Hematopoietic multipotent progenitor cell treated with erythropoietin and hydrocortisone succinate and interleukin-3 and kit ligand, for 8 days (in vitro differentiated cells): ENCODE results near the gene ANKRD17.

Experiments used
- DNase-seq: peaks from one replicate; pipeline ENCODE4 v3.0.0-alpha.2; 2015

The ANKRD17 gene

DNA sequence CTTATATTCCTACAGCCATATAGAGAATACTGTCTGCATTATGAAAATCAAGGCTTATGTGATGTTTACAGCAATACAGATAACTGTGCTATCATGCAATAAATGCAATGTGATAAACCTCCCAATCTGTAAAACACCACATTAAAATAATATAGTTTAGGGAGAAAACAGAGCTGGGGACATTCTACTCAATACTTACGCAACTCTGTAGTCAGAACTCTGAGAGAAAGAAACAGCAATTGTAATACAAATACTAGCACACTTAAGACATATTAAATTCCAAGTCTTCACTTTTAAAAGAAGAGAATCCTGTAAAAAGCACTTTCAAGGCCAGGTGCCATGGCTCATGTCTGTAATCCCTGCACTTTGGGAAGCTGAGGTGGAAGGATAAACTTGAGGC is 61.4 kb downstream of the ANKRD17 start:
- DNase-seq, result no peak

DNA sequence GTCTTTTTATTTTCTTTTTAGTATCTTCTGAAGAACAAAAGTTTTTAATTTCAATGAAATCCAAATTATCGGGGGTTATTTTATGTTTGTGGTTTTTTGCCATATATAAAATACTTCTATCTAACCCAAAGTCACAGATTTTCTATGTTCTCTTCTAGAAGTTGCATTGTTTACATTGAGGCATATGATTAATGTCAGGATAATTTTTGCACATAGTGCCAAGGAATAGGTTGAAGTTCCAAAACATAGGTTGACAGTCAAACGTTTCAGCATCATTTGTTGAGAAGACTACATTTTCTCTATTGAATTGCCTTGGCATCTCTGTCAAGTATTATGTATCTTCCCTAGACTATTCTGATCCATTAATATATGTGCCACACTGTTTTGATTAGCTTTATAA is 64.5 kb downstream of the ANKRD17 start:
- DNase-seq, result no peak

DNA sequence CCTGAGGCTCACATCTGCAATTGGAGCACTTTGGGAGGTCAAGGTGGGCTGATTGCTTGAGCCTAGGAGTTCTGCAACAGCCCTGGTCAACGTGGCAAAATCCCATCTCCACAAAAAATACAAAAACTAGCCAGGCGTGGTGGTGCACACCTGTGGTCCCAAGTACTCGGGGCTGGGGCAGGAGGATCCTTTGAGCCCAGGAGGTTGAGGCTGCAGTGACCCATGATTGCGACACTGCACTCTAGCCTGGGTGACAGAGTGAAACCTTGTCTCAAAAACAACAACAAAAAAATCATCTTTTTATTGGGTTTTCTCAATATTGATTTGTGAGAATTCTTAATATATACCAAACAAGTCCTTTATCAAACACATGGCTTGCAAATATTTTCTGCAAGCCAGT is 64.9 kb downstream of the ANKRD17 start:
- no peak for DNase-seq

DNA sequence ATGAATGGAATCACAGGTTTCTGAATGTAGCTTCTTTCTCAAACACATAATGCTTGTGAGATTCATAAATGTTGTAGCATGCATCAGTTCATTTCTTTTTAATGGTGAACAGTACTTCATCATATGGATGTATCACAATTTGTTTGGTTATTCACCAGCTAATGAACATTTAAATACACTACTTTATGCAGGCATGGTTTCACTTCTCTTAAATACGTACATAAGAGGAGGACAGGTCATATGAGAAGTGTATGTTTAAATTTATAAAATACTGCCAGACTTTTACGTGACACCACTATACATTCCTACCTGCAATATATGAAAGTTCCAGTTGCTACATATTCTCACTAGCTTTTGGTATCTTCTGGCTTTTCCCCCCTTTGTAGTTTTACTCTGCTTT is 65.4 kb downstream of the ANKRD17 start:
- DNase-seq, result no peak

DNA sequence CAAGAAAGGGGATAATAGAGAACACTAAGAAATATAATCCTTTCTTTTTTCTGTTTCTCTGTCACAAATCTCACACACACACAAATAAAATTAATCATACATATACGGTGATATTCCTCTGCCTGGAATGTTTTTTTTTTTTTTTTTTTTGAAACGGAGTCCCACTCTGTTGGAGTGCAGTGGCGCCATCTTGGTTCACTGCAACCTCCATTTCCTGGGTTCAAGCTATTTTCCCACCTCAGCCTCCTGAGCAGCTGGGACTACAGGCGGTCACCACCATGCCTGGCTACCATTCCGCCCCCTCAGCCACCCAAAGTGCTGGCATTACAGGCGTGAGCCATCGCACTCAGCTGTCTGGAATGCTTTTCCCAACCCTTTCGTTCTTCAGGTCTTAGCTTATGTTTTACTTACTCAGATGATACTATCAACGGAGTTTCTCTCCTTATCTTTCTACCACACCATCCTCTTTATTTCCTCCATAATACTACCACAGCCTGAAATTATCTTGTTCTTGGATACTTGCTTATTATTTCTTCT is 69.3 kb downstream of the ANKRD17 start:
- DNase-seq, result no peak

DNA sequence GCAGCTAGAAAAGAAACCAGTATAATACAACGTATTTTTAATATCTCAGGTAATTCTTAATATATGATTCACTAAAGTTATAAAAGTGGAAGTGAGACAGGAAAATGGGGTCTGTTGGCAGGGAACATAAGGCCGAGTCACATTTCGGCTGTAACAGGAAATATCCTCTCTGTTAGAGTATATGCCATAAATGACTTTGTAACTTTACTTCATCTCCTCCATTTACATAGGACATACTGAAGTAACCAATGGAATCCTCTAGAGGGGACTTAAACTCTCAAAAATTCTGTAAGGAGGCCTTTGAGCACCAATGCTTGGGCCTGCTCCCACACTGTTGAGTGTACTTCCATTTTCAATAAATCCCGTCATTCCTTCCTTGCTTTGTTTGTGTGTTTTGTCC is 71.3 kb downstream of the ANKRD17 start:
- DNase-seq, result peak; percentile 16

DNA sequence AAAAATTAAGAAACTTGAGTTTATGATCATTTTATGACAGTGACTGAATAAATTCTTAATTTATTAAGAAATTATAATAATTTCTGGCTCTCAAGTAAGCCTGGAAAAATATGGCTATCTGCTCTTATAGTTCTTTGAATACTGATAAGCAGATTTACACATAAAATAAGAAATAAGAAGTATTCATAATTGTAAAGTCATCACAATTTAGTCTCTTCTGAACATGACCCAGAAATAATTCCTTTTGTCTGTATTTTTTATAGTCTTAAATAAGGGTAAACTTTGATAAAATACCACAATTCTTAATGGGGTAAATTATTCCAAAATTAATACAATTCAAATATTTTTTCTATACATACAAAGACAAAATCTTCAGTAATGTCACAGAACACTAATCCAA is 72.7 kb downstream of the ANKRD17 start:
- no peak for DNase-seq

DNA sequence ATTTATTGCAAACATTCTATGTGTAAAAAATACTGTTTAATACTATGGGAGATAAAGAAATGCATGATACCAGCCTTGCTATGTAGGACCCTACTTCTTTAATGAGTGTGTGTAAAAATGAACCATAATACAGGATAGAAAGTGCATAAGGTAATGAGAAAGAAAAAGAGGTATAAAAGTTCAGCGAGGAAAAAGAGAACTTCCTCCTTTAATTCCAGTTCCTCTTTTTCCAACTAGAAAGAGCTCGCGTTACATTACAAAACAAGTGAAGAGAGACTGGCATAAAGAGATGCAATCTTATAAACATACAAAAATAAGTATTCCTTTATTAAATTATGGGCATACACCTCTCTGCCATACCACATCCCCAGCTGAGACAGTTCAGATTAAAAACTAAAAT is 77.4 kb downstream of the ANKRD17 start:
- DNase-seq, result peak; percentile 19

DNA sequence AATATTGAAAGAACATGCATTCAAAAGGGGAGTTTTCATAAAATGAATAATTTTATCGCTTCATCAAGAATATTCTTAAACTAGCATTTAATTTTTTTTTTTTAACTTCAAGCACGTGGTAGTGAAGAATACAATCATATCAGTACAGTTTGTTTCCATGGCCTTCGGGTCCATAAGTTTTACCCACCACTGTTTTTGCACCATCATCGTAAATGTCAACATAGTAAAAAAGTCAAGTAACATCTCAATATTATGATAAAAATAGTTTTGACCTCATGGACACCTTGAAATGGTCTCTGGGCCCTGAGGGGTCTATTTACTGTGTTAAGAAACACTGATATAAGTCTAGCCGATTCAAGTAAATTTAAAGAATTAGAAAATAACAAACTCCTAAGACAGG is 80.2 kb downstream of the ANKRD17 start:
- no peak for DNase-seq

DNA sequence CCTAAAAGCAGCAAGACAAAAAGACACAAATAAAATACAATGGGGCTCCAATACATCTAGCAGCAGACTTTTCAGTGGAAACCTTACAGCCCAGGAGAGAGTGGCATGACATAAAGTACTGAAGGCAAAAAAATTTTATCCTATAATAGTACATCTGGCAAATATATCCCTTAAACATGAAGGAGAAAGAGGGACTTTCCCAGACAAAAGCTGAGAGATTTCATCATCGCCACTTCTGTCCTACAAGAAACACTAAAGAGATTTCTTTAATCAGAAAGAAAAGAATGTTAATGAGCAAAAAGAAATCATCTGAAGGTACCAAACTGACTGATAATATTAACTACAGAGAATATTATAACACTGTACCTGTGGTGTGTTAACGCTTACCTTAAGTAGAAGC is 86.4 kb downstream of the ANKRD17 start:
- no peak for DNase-seq

DNA sequence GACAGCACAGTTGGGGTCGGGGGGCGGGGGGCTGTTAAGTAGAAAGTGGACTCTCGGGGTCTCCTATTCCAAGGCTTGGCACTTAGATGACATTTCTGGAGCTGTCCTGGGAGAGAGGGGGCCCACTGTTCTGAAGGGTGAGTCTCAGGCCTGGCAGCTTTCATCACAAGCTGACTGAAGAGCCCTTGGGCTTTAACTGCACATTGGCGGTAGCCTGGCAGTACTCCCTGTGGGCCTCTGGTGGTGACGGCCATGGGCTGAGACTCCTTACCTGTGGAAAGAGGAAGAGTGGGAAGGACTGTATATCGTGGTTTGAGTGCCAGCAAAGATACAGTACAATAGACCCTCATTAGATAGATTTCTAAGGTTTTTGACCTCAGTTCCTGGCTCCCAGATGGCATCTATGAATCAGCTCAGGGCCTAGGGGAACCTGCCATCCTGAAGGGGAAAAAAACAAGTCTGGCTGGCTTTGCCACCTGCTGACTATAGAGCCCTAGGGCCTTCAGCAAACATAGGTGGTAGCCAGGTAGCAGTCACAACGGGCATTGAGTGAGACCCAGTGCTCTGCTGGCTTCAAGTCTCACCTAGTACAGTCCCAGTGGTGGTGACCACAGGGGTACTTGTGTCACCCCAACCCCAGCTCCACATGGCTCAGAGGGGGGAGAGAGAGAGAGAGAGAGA is 87.9 kb downstream of the ANKRD17 start:
- DNase-seq, result no peak

DNA sequence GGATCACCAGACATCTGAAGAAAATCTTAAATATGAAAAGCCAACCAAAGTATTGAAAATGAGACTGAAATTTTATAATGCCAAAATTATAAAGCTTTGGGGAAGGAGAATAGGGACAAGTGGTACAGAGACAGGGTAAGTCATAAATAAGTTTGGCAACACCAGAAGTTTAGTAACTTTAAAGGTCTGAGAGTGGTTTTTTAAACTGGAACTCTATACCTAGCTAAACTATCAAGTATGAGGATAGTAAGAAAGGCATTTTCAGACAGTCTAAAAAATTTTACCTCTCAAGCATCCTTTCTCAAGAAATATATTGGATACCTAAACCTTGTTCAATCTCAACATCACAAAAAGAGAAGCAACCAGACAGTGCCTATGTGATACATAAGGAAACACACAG is 92.4 kb downstream of the ANKRD17 start:
- no peak for DNase-seq

DNA sequence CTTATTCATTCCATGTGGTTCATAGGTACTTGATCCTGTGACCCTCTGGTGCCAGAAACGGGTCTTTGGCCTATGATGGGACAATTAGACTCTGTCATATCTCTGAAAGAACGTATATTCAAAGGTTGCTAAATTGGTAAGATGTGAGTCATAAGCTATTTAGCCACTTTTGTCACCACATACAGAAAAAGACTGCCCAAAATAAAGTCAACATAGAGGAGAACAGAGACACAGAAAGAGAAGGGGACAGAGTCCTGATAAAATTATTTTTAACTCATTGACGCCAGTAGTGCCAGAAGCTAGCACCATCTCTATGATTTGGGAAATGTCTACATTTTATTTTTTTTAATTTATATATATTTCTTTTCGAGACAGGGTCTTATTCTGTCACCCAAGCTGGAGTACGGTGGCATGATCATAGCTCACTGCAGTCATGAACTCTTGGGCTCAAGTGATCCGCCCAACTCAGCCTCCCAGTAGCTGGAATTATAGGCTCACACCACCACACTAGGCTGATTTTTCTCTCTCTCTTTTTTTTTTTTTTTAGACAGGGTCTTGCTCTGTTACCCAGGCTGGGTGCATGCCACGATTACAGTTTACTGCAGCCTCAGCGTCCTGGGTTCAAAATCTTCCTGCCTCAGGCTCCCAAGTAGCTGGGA is 96.9 kb downstream of the ANKRD17 start:
- no peak for DNase-seq

DNA sequence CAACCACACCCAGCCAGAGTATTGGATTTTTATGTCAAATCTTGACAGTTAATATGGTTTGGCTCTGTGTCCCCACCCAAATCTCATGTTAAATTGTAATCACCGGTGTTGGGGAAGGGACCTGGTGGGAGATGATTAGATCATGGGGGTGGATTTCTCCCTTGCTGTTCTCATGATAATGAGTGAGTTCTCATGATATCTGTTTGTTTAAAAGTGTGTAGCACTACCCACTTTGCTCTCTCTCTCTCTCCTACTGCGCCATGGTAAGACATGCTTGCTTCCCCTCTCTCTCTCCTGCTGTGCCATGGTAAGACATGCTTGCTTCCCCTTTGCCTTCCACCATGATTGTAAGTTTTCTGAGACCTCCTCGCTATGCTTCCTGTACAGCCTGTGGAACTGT is 102.2 kb downstream of the ANKRD17 start:
- peak; percentile 24 for DNase-seq

DNA sequence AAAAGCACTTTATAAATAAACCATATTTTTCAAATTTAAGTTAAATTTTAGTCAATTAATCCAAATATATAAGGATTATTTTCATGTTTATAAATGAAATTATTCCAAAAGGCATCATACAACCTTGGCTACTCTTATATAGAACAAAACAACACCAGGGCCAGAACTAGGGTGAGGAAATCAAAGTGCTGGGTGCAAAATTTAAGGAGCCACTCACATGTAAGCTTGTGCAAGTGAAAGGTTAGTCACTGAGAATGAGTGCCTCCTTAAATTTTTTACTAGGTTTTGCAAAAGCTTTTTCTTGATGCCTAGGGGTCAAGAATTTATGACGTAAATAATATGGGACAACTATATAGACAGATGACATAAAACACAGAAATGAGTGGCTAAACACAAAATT is 105.7 kb downstream of the ANKRD17 start:
- DNase-seq, result no peak

DNA sequence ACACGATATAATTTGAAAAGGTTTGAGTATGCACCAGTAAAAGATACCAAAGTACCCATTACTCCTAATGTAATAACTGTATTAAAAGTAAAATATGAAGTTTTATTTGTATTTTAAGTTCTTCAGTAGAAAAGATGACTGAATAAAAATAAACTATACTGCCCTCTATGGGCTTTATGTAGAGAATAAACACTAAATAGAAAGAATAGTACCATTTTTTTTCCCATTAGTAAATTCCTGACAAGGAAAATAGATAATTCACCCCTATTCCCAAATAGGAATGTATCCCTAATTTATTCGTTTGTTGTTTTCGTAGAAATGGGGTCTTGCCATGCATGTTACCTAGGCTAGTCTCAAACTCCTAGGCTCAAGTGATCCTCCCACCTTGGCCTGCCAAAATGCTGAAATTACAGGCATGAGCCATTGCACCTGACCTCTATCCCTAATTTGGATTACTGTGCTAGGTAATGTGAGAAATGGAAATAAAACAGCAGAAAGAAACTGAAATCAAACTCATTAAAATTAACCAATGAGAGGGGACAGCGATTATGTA is 115.5 kb downstream of the ANKRD17 start:
- DNase-seq, result no peak

DNA sequence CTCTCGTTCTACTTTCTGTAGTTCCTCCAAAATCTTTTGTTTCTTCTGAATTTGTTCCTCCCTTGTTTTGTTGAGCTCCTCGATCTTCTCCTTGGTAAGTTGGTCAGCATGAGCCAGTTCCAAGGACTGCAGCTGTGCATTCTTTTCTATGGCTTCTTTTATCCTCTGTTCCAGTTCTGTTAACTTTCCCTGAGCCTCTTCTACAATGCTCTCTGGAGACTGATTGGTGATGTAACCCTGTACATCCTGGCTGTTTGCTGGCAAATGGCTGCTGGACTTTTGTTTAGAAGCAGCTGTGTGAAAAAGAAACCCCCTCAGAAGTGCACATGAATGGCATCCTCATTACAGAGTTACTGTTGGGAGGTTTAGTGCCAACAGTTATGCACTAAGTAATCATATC is 118.6 kb downstream of the ANKRD17 start:
- no peak for DNase-seq

DNA sequence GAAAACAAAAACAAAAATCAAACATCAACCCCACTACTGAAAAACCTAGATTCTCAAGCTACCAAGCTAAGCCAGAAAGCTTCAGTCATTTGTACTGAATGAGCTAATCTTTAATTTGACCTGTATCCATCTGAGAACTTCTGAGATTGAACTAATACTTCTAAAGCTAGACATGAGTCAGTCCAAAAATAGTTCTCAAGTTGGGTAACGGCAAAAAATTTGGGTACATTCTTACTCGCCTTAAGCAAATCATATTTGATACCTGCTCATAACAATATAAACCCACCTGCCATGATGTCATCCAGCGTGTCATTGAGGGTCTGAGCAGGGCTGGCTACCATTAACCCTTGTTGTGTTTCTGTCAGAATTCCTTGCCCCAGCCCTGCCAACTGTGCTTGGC is 119.4 kb downstream of the ANKRD17 start:
- no peak for DNase-seq

DNA sequence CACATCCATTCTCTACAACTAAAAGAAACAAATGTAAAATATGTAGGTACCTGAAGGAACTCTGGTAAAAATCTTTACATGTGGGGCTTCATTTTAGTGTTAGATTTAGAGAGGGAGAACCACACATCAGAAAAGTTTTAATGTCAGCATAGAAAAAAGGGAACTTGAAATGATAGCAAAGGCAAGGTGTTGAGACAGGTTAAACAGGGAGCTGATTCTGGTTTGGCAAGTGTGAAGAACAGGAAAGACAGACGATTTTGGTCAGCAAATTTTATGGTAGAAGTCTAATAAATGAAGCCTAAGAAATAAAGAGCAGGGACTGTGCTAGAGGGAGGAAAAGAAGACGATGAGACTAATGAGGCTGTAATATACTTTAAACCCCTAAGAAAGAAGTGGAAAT is 121.5 kb downstream of the ANKRD17 start:
- no peak for DNase-seq

DNA sequence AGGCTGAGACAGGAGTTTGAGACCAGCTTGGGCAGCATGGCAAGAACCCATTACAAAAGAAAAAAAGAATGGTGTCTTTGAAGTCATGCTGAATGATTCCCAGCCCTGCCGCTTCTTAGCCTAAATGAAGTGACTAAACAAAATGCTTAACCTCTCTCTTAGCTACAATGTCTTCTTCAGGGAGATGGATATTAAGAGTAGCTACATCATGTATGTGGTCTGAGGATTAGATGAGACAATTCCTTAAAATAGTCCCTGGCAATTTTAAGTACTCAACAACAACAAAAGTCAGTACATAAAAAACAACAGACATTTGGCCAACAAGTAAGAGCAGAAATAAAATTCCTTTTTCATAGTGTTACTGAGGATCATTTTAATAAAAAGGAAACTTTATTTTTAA is 124.8 kb downstream of the ANKRD17 start:
- DNase-seq, result no peak

DNA sequence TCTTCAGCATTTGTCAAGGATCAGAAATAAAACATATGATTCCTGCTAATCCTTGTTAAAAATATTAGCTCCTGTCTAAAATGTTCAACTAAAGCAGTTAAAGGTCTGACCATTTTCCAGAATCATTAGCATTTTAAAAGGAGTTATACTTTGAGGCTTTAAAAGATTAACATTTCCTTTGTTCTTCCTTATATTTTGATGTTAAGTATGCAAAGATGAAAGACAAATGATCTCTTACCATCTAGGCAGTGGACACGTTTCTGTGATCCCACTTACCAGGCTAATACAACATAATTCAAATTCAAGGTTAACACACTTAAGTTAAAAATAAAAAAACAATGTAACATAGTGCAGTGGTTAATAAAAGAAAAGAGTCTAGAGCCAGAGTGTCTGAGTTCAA is 127.3 kb downstream of the ANKRD17 start:
- no peak for DNase-seq

DNA sequence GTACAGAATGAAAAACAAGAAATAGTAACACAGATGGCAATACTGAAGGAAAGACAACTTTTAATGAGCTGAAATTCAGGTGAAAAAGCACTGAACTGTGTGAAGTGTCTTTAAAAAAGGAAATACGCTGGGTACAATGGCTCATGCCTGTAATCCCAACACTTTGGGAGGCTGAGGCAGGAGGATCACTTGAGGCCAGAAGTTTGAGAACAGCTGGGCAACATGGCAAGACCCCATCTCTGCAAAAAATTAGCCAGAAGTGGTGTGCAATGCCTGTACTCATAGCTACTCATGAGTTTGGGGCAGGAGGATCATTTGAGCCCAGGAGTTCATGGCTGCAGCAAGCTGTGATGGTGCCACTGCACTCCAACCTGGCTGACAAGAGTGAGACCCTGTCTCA is 129.3 kb downstream of the ANKRD17 start:
- no peak for DNase-seq

DNA sequence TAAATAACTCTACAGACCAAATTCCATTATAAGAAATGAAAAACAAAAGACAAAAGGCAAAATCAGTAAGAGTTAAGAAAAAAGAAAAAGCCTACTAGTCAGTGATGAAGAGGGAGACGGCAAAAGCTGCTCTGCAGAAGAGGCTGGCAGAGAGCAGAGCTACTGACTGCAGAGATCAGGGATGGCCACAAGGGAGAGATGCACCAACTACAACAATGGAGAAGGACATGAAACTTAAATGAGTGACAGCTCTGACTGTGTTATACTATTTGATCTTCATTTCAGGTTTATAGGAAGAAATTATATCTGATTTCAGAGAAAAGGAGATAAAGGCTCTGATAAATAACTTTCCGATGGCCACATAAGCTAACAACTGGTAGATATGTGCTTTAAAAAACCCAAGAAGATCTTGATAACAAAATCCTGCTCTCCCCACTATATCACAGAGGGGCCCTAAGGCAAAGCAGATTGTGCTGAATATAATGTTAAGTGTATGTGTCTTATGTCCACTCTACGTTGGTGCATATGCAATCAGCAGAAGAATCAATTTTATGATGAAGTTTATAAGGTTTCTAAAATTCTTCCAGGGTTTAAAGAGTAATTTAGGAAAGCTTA is 130.7 kb downstream of the ANKRD17 start:
- peak; percentile 48 for DNase-seq

DNA sequence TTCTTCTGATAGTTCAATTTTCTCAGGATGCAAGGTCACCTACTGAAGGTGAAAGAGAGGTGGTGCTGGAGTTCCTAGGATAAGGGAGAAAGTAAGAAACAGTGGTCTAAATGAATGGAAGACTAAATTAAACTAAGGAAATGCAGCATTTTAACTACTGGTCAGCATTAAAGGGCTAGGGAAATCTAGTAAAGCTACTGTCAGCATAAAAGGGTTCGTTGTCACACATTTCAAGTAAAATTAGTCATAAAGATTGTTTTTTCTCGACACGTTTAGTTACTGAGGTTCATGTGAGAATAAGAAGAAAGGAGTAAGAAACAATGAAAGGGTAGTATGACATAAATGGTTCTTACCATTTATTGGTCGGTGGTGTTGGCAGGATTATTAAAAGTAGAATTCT is 149.1 kb downstream of the ANKRD17 start:
- DNase-seq, result no peak
